ENCODE results near the gene PKP4. TPM values are rescaled to one million over a fixed set of nuclear protein-coding genes. Genes with fewer than 3 reads are reported as not detected.

The PKP4 gene
- total and polyA plus RNA-seq, 9 of the 15 experiments (the other 6 are each of a cell fraction or from before 2014, with no cell fraction given), result 24.6 to 99.1 (median 74.0) TPM

- TF ChIP-seq FOXP1 (CRISPR knock-in tag; IDR thresholded peaks at IDR 0.05) (no peak), TSC22D4 (tag; IDR thresholded peaks at IDR 0.05) (no peak), ZBTB2 (IDR thresholded peaks at IDR 0.05) (no peak), ZBTB26 (CRISPR knock-in tag; IDR thresholded peaks at IDR 0.05) (no peak), COPS2 (conservative IDR thresholded peaks at IDR 0.05) (no peak), UBTF (IDR thresholded peaks at IDR 0.05; ENCODE audit: borderline replicate concordance in 1 of 2, low read depth in 2 of 2, low read length in 2 of 2) (no peak), HDAC8 (tag; IDR thresholded peaks at IDR 0.05) (no peak), ELK1 (CRISPR knock-in tag; IDR thresholded peaks at IDR 0.05) (no peak)
Measured at GRCh38 chr2:158559252-158559651, 102.5 kb downstream of the PKP4 start (continued).
